Measurements from ENCODE around the gene MRPL55.

MRPL55 gene

DNA sequence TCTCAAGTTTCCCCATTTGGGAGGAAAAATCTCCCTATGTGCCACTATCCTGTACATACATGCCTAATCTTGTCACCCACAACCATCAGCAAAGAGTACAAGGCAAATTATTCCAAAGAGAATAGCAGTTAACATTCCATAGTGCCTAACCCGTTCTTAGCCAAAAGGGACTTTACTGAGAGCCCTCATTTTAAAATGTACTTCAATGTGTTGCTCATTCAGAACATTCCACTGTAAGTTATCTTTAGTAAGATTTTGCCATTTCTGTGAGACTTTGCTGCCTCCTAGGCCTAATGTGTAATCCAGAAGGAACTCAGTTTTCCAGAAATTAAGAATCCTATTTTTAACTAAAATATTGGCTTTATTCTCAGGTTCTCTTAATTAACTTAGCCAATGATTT, 11.3 kb upstream of the MRPL55 start:
- no peaks in the 10 kb centered on the region for H3F3A ChIP-seq (ENCODE audit: insufficient read depth, low read length)
- H3K4me2 ChIP-seq (ENCODE audit: low read depth, low read length), result no peak overlapping the region
- no peaks in the 10 kb centered on the region for H3K79me2 ChIP-seq (ENCODE audit: low read length)
- TF ChIP-seq EZH2phosphoT487 (IDR thresholded peaks at IDR 0.05; ENCODE audit: low read length) (no peak), EZH2 (optimal IDR thresholded peaks at IDR 0.05; ENCODE audit: low read depth, low read length) (no peak)
- TF ChIP-seq, protein P1, sequence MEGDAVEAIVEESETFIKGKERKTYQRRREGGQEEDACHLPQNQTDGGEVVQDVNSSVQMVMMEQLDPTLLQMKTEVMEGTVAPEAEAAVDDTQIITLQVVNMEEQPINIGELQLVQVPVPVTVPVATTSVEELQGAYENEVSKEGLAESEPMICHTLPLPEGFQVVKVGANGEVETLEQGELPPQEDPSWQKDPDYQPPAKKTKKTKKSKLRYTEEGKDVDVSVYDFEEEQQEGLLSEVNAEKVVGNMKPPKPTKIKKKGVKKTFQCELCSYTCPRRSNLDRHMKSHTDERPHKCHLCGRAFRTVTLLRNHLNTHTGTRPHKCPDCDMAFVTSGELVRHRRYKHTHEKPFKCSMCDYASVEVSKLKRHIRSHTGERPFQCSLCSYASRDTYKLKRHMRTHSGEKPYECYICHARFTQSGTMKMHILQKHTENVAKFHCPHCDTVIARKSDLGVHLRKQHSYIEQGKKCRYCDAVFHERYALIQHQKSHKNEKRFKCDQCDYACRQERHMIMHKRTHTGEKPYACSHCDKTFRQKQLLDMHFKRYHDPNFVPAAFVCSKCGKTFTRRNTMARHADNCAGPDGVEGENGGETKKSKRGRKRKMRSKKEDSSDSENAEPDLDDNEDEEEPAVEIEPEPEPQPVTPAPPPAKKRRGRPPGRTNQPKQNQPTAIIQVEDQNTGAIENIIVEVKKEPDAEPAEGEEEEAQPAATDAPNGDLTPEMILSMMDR (IDR thresholded peaks at IDR 0.05; ENCODE audit: low read length), result no peak
- no peaks in the 10 kb centered on the region for H3K36me3 ChIP-seq (replicated peaks; ENCODE audit: insufficient read depth, low read length)
- no peaks in the 10 kb centered on the region for H4K20me1 ChIP-seq (ENCODE audit: insufficient read depth, low read length)
- H3K27ac ChIP-seq (ENCODE audit: low read length), result no peak overlapping the region
- no peak overlapping the region for H2AFZ ChIP-seq (ENCODE audit: low read length)
- no peaks in the 10 kb centered on the region for H3K9me2 ChIP-seq (replicated peaks; ENCODE audit: insufficient read depth, low read length)
- H3K27me3 ChIP-seq (replicated peaks; ENCODE audit: insufficient read depth, low read length), result no peaks in the 10 kb centered on the region
- no peaks in the 10 kb centered on the region for H3K9me3 ChIP-seq (replicated peaks; ENCODE audit: insufficient read depth, low read length)
- H3K4me1 ChIP-seq (ENCODE audit: low read length), result no peaks in the 10 kb centered on the region
- no peak overlapping the region for H3K9ac ChIP-seq (ENCODE audit: low read length)
- DNase-seq, result no peak
- no peak overlapping the region for H3K4me3 ChIP-seq (ENCODE audit: low read length)

DNA sequence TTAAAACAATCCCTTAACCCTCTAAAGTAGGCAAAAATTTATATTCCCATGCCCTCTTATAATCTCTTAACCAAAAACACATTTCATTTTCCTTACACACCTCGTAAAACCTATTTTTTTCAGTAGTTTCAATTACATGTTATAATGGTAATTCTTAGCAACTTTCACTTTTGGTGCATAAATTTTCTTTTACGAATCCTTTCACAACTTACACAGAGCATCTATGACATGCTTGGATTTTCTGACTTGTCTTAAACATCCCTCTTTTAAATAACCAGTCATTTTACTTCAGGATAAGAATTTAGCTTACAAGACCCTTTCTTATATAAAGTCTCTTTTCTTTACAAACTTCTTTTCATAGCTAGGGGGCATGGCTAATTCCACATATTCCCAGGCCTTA, 8.9 kb upstream of the MRPL55 start:
- no peak for TF ChIP-seq EZH2 (optimal IDR thresholded peaks at IDR 0.05; ENCODE audit: low read depth, low read length)
- TF ChIP-seq EZH2phosphoT487 (IDR thresholded peaks at IDR 0.05; ENCODE audit: low read length), result no peak
- TF ChIP-seq, protein P1 (IDR thresholded peaks at IDR 0.05; ENCODE audit: low read length), result no peak
- no peak overlapping the region for H2AFZ ChIP-seq (ENCODE audit: low read length)
- DNase-seq, result no peak
- no peaks in the 10 kb centered on the region for H3K27me3 ChIP-seq (replicated peaks; ENCODE audit: insufficient read depth, low read length)
- H3F3A ChIP-seq (ENCODE audit: insufficient read depth, low read length), result no peaks in the 10 kb centered on the region
- no peaks in the 10 kb centered on the region for H4K20me1 ChIP-seq (ENCODE audit: insufficient read depth, low read length)
- H3K79me2 ChIP-seq (ENCODE audit: low read length), result no peaks in the 10 kb centered on the region
- no peak overlapping the region for H3K27ac ChIP-seq (ENCODE audit: low read length)
- no peak overlapping the region for H3K9ac ChIP-seq (ENCODE audit: low read length)
- no peak overlapping the region for H3K4me3 ChIP-seq (ENCODE audit: low read length)
- H3K4me1 ChIP-seq (ENCODE audit: low read length), result no peaks in the 10 kb centered on the region
- no peaks in the 10 kb centered on the region for H3K9me3 ChIP-seq (replicated peaks; ENCODE audit: insufficient read depth, low read length)
- no peaks in the 10 kb centered on the region for H3K36me3 ChIP-seq (replicated peaks; ENCODE audit: insufficient read depth, low read length)
- H3K9me2 ChIP-seq (replicated peaks; ENCODE audit: insufficient read depth, low read length), result no peaks in the 10 kb centered on the region
- no peak overlapping the region for H3K4me2 ChIP-seq (ENCODE audit: low read depth, low read length)

DNA sequence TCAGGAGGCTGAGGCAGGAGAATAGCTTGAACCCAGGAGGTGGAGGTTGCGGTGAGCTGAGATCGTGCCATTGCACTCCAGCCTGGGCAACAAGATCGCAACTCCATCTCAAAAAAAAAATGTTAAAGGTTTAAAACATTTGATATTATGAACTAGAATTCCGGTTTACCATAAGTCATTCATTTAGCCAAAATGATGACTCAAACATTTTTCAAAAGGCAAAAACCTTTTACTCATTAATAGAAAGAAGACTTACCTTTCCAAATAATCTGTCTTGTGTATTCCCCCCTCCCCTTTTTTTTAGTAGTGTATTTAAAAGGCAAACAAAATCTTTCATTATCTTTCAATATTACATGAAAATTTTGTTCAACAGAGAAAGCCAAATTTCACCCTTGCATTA, 8.2 kb upstream of the MRPL55 start:
- no peak for TF ChIP-seq EZH2phosphoT487 (IDR thresholded peaks at IDR 0.05; ENCODE audit: low read length)
- TF ChIP-seq, protein P1 (IDR thresholded peaks at IDR 0.05; ENCODE audit: low read length), result no peak
- H4K20me1 ChIP-seq (ENCODE audit: insufficient read depth, low read length), result no peaks in the 10 kb centered on the region
- H3K9ac ChIP-seq (ENCODE audit: low read length), result no peak overlapping the region
- no peaks in the 10 kb centered on the region for H3K9me2 ChIP-seq (replicated peaks; ENCODE audit: insufficient read depth, low read length)
- no peak for DNase-seq
- H3K4me1 ChIP-seq (ENCODE audit: low read length), result peaks cover 6% of the 10 kb centered on the region
- H2AFZ ChIP-seq (ENCODE audit: low read length), result no peak overlapping the region
- H3F3A ChIP-seq (ENCODE audit: insufficient read depth, low read length), result 0 out of 2 replicates have a peak, but pooled peaks cover 3% of the 10 kb centered on the region
- no peak overlapping the region for H3K27ac ChIP-seq (ENCODE audit: low read length)
- H3K36me3 ChIP-seq (replicated peaks; ENCODE audit: insufficient read depth, low read length), result no peaks in the 10 kb centered on the region
- H3K79me2 ChIP-seq (ENCODE audit: low read length), result no peaks in the 10 kb centered on the region
- H3K9me3 ChIP-seq (replicated peaks; ENCODE audit: insufficient read depth, low read length), result no peaks in the 10 kb centered on the region
- no peak overlapping the region for H3K4me2 ChIP-seq (ENCODE audit: low read depth, low read length)
- no peaks in the 10 kb centered on the region for H3K27me3 ChIP-seq (replicated peaks; ENCODE audit: insufficient read depth, low read length)
- H3K4me3 ChIP-seq (ENCODE audit: low read length), result no peak overlapping the region
